SK-N-SH treated with all-trans-retinoic acid at 6 μM for 48 hours (cell line): ENCODE data around the gene ABHD8.

Experiments used
- ATAC-seq: fragments of 200-7000 bp; cut with Tn5 transposase; 3 replicates; pipeline ENCODE4 v1.9.1; 2020; ENCODE audit warnings: mild to moderate bottlenecking, moderate library complexity
- ARNTL ChIP-seq: fragments of 450-650 bp; formaldehyde crosslinking; IDR thresholded peaks from 2 replicates; pipeline ENCODE4 v1.5.0; 2020; ENCODE audit warnings: low read depth, mild to moderate bottlenecking, moderate library complexity, borderline replicate concordance
- BACH2 ChIP-seq: fragments of 250-450 bp; sonication (Bioruptor Pico); IDR thresholded peaks from 2 replicates; pipeline ENCODE4 v1.9.0; 2021; ENCODE audit warnings: mild to moderate bottlenecking, borderline replicate concordance
- CSDC2 ChIP-seq: fragments of 250-450 bp; sonication (Bioruptor Pico); IDR thresholded peaks from 2 replicates; pipeline ENCODE4 v1.5.0; 2020; ENCODE audit warnings: mild to moderate bottlenecking, moderate library complexity
- ESRRG ChIP-seq: fragments of 250-450 bp; sonication (Bioruptor Pico); IDR thresholded peaks from 2 replicates; pipeline ENCODE4 v1.6.1; 2021; ENCODE audit warnings: mild to moderate bottlenecking
- GLIS3 ChIP-seq: fragments of 250-450 bp; sonication (Bioruptor Pico); IDR thresholded peaks from 2 replicates; pipeline ENCODE4 v1.5.0; 2020; ENCODE audit warnings: mild to moderate bottlenecking, moderate library complexity
- OSR1 ChIP-seq: fragments of 250-450 bp; sonication (Bioruptor Pico); IDR thresholded peaks from 2 replicates; pipeline ENCODE4 v1.8.0; 2022; ENCODE audit warnings: moderate library complexity, mild to moderate bottlenecking, inconsistent platforms
- PPARA ChIP-seq: fragments of 250-450 bp; sonication (Bioruptor Pico); IDR thresholded peaks from 2 replicates; pipeline ENCODE4 v1.5.0; 2020; ENCODE audit warnings: mild to moderate bottlenecking, borderline replicate concordance
- SNAI2 ChIP-seq: fragments of 250-450 bp; sonication (Bioruptor Pico); IDR thresholded peaks from 2 replicates; pipeline ENCODE4 v1.5.0; 2020; ENCODE audit warnings: mild to moderate bottlenecking, moderate library complexity
- TCF4 ChIP-seq: fragments of 250-450 bp; sonication (Bioruptor Pico); IDR thresholded peaks from 2 replicates; pipeline ENCODE4 v1.8.0; 2021; ENCODE audit warnings: mild to moderate bottlenecking, moderate library complexity, borderline replicate concordance
- TOX ChIP-seq: fragments of 250-450 bp; sonication (Bioruptor Pico); IDR thresholded peaks from 2 replicates; pipeline ENCODE4 v1.8.0; 2021; ENCODE audit warnings: mild to moderate bottlenecking, moderate library complexity, borderline replicate concordance
- ZFP3 ChIP-seq: fragments of 250-450 bp; sonication (Bioruptor Pico); IDR thresholded peaks from 2 replicates; pipeline ENCODE4 v1.5.0; 2020; ENCODE audit warnings: mild to moderate bottlenecking, moderate library complexity
- ZFP30 ChIP-seq: fragments of 450-650 bp; formaldehyde crosslinking; IDR thresholded peaks from 2 replicates; pipeline ENCODE4 v1.5.0; 2022; ENCODE audit warnings: mild to moderate bottlenecking, moderate library complexity
- ZNF565 ChIP-seq: fragments of 450-650 bp; formaldehyde crosslinking; conservative IDR thresholded peaks from 2 replicates; pipeline ENCODE4 v1.5.0; 2020; ENCODE audit warnings: low read depth, mild to moderate bottlenecking, moderate library complexity
- ZNF70 ChIP-seq: fragments of 450-650 bp; formaldehyde crosslinking; IDR thresholded peaks from 2 replicates; pipeline ENCODE4 v1.5.0; 2020; ENCODE audit warnings: mild to moderate bottlenecking, moderate library complexity
- ZNF8 ChIP-seq: fragments of 450-650 bp; formaldehyde crosslinking; IDR thresholded peaks from 2 replicates; pipeline ENCODE4 v1.5.0; 2020; ENCODE audit warnings: mild to moderate bottlenecking, moderate library complexity
- TF ChIP-seq, protein P1 (sequence below): fragments of 250-450 bp; sonication (Bioruptor Pico); IDR thresholded peaks from 2 replicates; pipeline ENCODE4 v1.8.0; 2020; ENCODE audit warnings: mild to moderate bottlenecking, moderate library complexity, borderline replicate concordance
- TF ChIP-seq, protein P2 (sequence below): fragments of 250-450 bp; sonication (Bioruptor Pico); IDR thresholded peaks from 2 replicates; pipeline ENCODE4 v1.5.1; 2021; ENCODE audit warnings: mild to moderate bottlenecking, moderate library complexity
- TF ChIP-seq, protein P3 (sequence below): fragments of 250-450 bp; sonication (Bioruptor Pico); IDR thresholded peaks from 2 replicates; pipeline ENCODE4 v1.8.0; 2021; ENCODE audit warnings: low read depth, mild to moderate bottlenecking, moderate library complexity, borderline replicate concordance
- TF ChIP-seq, protein P4 (sequence below): fragments of 250-450 bp; sonication (Bioruptor Pico); IDR thresholded peaks from 2 replicates; pipeline ENCODE4 v1.5.1; 2020; ENCODE audit warnings: low read depth, mild to moderate bottlenecking, moderate library complexity

Gene ABHD8

DNA sequence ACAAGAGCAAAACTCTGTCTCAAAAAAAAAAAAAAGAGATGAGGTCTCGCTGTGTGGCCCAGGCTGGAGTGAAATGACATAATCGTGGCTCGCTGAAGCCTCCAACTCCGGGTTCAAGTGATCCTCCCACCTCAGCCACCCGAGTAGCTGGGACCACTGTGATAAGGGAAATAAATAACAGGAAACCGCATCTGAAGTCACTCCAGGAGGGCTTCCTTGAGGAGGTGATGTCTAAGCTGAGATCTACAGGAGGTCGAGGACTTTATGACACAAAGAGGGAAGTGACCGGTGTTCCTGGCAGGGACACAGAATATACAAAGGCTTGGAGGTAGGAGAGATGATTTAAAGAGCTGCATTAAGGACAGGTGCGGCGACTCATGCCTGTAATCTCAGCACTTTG, 48.6 kb downstream of the ABHD8 start:
- no peak for TF ChIP-seq TOX (CRISPR knock-in tag)
- no peak for TF ChIP-seq ESRRG (CRISPR knock-in tag)
- TF ChIP-seq, protein P1, sequence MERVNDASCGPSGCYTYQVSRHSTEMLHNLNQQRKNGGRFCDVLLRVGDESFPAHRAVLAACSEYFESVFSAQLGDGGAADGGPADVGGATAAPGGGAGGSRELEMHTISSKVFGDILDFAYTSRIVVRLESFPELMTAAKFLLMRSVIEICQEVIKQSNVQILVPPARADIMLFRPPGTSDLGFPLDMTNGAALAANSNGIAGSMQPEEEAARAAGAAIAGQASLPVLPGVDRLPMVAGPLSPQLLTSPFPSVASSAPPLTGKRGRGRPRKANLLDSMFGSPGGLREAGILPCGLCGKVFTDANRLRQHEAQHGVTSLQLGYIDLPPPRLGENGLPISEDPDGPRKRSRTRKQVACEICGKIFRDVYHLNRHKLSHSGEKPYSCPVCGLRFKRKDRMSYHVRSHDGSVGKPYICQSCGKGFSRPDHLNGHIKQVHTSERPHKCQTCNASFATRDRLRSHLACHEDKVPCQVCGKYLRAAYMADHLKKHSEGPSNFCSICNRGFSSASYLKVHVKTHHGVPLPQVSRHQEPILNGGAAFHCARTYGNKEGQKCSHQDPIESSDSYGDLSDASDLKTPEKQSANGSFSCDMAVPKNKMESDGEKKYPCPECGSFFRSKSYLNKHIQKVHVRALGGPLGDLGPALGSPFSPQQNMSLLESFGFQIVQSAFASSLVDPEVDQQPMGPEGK (CRISPR knock-in tag), result no peak
- no peak for TF ChIP-seq GLIS3 (CRISPR knock-in tag)
- no peak for TF ChIP-seq ZFP30 (CRISPR knock-in tag)
- no peak for TF ChIP-seq ZFP3 (CRISPR knock-in tag)
- no peak for TF ChIP-seq OSR1 (CRISPR knock-in tag)
- TF ChIP-seq, protein P2, sequence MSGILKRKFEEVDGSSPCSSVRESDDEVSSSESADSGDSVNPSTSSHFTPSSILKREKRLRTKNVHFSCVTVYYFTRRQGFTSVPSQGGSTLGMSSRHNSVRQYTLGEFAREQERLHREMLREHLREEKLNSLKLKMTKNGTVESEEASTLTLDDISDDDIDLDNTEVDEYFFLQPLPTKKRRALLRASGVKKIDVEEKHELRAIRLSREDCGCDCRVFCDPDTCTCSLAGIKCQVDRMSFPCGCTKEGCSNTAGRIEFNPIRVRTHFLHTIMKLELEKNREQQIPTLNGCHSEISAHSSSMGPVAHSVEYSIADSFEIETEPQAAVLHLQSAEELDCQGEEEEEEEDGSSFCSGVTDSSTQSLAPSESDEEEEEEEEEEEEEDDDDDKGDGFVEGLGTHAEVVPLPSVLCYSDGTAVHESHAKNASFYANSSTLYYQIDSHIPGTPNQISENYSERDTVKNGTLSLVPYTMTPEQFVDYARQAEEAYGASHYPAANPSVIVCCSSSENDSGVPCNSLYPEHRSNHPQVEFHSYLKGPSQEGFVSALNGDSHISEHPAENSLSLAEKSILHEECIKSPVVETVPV (CRISPR knock-in tag), result no peak
- no peak for TF ChIP-seq ZNF8 (CRISPR knock-in tag)
- TF ChIP-seq ZNF70, result no peak
- TF ChIP-seq, protein P3, sequence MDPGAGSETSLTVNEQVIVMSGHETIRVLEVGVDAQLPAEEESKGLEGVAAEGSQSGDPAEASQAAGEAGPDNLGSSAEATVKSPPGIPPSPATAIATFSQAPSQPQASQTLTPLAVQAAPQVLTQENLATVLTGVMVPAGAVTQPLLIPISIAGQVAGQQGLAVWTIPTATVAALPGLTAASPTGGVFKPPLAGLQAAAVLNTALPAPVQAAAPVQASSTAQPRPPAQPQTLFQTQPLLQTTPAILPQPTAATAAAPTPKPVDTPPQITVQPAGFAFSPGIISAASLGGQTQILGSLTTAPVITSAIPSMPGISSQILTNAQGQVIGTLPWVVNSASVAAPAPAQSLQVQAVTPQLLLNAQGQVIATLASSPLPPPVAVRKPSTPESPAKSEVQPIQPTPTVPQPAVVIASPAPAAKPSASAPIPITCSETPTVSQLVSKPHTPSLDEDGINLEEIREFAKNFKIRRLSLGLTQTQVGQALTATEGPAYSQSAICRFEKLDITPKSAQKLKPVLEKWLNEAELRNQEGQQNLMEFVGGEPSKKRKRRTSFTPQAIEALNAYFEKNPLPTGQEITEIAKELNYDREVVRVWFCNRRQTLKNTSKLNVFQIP (CRISPR knock-in tag), result no peak
- TF ChIP-seq CSDC2 (CRISPR knock-in tag), result no peak
- no peak for ATAC-seq

DNA sequence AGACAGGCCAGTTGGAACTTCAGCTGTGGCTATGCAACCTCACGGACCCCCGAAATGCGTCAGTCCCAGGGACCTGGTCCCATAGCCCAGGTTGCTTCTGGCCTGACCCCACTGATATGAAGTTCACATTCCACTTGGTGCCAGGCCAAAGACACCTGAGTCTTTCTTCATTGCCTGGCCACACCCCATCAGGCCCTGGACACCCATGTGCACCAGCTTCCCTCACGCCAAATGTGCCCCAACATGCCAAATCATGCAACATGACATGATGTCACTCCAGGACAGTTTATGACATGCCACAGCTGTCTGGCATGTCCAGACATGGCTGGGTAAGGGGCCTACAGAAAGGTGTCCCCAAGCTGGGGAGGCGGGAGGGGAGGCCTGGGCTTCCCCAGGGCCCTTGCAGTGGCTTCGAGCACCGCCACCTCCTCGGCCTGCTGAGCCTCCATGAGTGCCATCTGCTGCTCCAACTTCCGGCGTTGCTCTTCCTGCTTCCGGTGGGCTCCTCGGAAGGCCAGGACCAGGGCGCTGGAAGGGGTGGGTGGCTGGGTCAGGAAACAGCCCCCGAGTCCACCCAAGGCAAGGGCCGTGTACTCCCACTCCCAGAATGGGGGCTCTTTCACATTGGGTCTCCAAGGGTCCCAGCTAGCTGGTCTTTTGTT, 53.2 kb downstream of the ABHD8 start:
- TF ChIP-seq ZNF70, result no peak

DNA sequence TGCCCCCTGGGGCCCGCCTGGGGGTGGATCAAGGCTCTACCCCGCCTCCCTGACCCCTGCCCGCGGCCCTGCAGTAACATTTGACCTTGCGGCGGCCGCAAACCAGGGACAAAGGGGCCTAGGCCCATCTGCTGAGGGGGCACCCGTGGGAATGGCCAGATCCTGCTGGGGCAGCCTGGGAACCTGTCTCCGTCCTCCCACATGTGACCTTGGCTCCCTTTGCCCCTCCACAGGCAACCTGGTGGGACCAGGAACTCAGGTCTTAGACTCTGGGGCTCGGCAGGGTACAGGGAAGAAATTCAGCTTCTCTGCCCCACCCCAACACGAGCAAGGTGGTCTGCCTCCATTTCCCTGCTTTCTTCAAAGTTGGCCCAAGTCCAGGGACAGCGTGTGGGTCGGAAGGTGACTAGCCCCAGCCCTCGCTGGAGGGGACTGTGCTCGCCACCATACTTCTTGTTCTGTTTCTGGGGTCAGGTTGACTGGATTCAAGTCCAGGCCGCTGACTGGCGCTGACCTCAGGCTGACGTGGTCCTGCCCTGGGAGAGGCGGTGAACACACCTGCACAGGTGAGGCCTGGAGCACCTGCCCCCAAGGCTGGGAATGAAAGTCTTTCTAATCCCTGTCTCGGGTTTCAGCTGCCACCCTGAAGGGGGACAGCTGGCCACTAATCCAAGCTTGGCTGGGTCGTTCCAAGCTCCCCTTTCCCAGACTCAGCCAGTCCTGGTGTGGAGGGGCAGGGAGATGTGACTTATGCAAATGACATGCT, 55.0 kb downstream of the ABHD8 start:
- no peak for TF ChIP-seq SNAI2
- TF ChIP-seq, protein P3 (CRISPR knock-in tag), result no peak
- ATAC-seq, result no peak

More for the DNA sequence above, 53.2 kb downstream of the ABHD8 start:
- ATAC-seq, result no peak

DNA sequence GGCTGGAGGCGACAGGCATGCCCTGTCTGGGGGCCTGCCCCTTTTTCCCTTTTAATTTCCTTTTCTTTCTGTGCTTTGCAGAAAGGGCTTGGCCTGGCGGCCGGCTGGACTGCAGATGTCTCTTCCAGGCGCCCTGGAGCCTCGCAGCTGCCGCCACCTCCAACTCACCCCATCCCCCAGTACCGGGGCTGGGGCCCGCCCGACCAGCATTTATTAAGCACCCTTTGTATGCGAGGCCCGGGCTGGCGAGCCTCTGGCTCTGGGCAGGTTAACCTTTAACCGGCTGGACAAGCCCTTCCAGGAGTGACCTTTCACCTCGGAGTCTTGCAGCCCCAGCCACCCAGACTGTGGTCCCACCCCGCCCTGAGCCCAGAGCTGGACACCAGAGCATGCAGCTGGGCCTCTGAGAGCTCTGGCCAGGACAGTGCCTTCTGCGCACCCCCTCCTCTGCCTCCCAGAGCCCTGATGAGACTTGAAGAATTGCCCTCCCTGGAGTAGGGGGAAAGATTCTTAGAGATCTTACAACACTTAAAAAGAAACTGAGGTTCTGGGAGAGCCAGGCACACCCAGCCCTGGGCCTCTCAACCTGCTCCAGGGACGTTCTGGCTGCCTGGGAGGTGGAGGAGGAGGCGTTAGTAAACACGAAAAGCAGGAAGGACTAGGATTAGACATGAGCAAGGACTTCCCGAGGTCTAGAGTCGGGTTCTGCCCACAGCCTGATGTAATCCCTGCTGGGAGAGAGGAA, 56.4 kb downstream of the ABHD8 start:
- ATAC-seq, result peak; percentile 56
- peak; percentile 84; the same call in 1 of the 2 replicates for TF ChIP-seq TCF4 (CRISPR knock-in tag)
- no peak for TF ChIP-seq ARNTL
- TF ChIP-seq, protein P2 (CRISPR knock-in tag), result 0 out of 2 replicates have a peak, but pooled peaks have one; percentile 16
- TF ChIP-seq, all 23 proteins: peak for 2

DNA sequence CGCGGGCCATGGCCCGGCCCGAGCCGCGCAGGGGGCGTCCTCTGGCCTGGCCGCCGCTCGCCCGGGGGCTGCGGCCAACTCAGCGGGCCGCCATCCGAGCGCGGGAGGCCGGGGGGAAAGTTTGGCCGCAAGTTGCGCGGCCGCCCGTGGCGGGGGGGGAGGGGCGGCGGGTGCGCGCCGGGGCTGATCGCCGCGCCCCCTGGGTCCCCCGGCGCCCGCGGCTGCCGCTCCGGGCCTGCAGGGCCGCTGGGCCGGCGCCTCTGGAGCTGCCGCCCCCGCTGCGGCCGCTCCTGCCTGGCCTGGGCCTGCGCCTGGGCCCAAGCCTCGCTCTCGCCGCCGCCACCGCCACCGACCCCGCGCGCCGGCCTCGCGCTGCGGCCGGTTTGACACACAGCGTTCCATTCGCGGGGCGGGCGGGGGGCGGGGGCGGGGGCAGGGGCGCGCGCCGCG, 57.7 kb downstream of the ABHD8 start, which contains the start of gene NR2F6:
NR2F6 (minus strand) TSS at position 385 of the 450 bp plus-strand sequence. CDS start 699 bp downstream, outside the sequence.
- no peak for ATAC-seq
- TF ChIP-seq PPARA (CRISPR knock-in tag) (no peak), ZNF8 (CRISPR knock-in tag) (no peak), ZNF565 (CRISPR knock-in tag) (no peak), GLIS3 (CRISPR knock-in tag) (no peak), BACH2 (CRISPR knock-in tag) (no peak), ZFP3 (CRISPR knock-in tag) (no peak), OSR1 (CRISPR knock-in tag) (no peak)
- TF ChIP-seq, protein P4, sequence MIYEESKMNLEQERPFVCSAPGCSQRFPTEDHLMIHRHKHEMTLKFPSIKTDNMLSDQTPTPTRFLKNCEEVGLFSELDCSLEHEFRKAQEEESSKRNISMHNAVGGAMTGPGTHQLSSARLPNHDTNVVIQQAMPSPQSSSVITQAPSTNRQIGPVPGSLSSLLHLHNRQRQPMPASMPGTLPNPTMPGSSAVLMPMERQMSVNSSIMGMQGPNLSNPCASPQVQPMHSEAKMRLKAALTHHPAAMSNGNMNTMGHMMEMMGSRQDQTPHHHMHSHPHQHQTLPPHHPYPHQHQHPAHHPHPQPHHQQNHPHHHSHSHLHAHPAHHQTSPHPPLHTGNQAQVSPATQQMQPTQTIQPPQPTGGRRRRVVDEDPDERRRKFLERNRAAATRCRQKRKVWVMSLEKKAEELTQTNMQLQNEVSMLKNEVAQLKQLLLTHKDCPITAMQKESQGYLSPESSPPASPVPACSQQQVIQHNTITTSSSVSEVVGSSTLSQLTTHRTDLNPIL, result no peak
- TF ChIP-seq, protein P1 (CRISPR knock-in tag), result no peak
